Frontal cortex (tissue), 4 donors: ENCODE data around the gene FAM32A. TPM values are rescaled to one million over a fixed set of nuclear protein-coding genes. Genes with fewer than 3 reads are reported as not detected.

Experiments used
- DNase-seq, 2 donors: peaks; one replicate each; pipeline ENCODE4 v3.0.0; 2012; ENCODE audit warnings: low spot score in 2 of 2
- FAIRE-seq: peaks from 2 replicates; lab custom pipeline; 2012; peaks lifted over from hg19 to GRCh38; lab: Jason Lieb, UNC
- total RNA-seq: library from RNA; depleted of rRNA; stranded (reverse); fragments of >200 nt; gene quantifications from one replicate; pipeline ENCODE4 v1.2.3, GENCODE V29; 2014
- donor health status: control.
- donor health status: control.
- donor health status: control.

Gene FAM32A
- total RNA-seq, 1 donor from 2014 or later: 122 TPM

DNA sequence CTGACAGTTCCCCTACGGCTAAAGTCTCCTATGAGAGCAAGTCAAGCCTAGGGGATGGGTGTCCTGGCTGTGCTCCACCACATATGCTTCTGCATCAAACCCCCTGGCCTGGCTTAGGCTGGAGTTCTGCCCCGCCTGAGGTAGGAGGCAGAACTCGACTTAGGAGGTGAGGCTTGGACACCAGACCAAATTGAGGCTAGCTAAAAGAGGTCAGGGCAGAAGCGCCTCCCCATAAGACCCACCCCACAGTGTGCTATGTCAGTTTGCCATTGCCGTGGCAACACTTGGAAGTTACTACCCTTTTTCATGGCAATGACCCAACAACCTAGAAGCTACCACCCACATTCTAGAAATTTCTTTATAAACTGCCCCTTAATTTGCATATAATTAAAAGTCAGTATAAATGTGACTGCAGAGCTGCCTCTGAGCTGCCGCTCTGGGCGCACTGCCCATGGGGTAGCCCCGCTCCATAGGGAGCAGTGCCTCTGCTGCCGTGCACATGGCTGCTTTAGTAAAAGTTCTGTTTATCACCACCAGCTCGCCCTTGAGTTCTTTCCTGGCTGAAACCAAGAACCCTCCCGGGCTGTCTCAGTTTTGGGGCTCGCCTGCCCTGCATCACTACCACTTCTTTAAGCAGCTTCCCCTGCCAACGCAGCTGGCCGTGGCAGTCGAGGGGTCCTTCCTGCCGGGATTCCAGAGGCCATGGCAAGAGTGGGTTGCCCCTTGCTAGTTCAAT, 32.7 kb downstream of the FAM32A start:
- FAIRE-seq (no peak), DNase-seq (no peak)

DNA sequence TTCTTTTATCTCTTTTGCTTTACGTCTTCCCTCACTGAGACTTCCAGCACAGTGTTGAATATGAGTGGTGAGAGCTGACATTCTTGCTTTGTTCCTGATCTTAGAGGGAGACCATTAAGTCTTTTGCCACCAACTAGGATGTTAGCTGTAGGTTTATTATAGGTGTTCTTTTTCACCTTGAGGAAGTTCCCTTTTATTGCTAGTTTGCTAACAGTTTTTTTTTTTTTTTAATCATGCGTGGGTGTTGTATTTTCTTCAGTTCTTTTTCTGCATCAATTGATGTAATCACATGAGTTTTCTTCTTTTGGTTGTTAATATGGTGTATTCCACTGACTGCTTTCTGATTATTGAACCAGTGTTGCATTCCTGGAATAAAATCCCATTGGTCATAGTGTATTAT, 33.6 kb downstream of the FAM32A start:
- DNase-seq (no peak), FAIRE-seq (no peak)

GRCh38 chr19:16222806-16223205, 37.6 kb downstream of the FAM32A start:
- FAIRE-seq: no peak

GRCh38 chr19:16223746-16224145, 38.5 kb downstream of the FAM32A start:
- DNase-seq: no peak
- FAIRE-seq: no peak

More at GRCh38 chr19:16222806-16223205, 37.6 kb downstream of the FAM32A start:
- DNase-seq: no peak

DNA sequence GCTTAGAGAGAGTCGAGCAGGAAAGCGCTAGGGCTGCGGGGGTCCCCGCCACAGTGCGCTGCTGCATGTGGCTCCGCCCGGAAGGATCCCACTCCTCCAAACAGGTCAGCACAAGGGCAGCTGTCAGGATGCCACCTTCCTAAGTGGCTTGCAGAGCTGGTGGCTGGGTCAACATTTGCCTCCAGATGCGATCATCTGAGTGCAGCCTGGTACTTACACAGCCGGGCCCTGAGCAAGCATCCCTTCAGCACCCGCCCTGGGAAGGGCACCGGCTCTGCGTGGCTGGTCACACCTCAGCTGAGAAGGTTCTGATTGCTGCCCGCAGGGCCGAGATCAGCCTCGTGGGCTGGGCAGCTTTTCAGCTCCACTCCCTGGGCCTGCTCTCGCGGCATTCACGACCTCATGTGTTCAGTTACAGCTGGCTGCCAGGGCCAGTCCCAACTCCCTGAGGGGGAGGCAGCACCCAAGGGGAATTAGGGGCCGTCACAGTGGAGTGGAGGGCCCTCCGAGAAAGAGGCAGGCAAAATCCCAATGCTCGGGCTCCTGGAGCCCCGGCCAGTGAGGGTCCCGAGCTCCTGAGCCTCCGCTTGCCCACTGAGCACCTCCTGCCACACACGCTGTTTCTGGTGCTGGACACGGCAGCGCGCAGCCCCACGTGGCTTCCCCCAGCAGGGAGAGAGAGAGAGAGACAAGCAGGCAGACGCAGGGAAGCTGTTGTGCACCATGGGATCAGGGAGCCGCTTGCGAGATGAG, 39.3 kb downstream of the FAM32A start:
- no peak for DNase-seq
- FAIRE-seq: no peak

GRCh38 chr19:16225279-16226183, 40.3 kb downstream of the FAM32A start:
- no peak for FAIRE-seq
- DNase-seq: no peak

DNA sequence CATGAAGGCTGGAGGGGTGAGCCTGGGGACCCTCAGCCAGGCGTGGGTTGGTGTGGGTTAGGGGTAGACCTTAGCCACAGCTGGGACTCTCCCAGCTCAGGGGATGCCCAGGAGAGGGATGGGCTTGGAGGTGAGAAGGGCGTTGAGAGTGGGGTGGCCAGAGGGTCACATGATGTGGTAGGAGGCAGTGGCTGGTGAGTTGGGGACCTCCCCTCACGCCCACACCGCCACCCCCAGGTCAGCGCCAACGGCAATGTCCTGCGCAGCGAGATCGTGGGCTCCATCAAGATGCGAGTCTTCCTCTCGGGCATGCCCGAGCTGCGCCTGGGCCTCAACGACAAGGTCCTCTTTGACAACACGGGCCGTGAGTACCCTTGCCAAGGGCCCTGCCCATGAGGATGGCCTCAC, 41.0 kb downstream of the FAM32A start:
- no peak for FAIRE-seq
- no peak for DNase-seq

DNA sequence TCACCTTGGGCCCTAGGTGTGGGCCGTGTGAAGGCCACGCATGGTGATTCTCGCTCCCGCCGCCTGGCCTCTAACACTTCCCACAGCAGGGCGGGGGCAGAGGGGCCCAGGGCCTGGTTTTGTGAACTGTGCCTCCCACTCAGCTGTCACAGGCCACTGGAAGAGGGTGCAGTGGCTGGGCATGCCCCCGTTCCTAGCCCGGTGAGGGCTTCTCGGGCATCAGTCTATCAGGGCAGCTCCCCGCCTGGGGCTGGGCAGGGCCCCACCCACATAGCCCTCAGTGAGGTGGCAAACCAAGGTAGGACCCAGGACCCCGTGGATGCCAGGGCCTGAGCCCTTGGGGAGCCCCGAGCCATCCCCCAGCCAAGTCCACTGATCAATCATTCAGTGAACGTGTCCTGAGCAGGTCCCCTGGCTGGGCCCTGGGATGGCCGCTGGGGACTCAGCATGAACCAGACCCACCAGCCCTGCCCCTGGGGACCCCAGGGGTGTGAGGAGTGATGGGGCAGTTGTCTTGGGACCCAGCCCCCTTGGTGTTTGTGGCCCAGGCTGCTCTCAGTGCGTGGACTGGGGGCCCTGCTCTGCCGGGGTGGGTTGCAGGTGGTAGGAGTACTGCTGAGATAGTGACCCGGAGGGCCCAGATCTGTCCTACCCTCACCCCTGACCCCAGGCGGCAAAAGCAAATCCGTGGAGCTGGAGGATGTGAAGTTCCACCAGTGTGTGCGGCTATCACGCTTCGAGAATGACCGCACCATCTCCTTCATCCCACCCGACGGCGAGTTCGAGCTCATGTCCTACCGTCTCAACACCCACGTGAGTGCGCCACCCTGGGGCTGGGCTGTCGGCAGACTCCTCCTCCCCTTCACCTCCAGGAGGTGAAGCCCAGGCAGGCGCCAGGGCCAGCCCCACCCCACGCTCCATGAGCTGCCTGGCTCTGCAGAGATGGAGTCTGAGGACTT, 41.9 kb downstream of the FAM32A start:
- DNase-seq (no peak), FAIRE-seq (no peak)

DNA sequence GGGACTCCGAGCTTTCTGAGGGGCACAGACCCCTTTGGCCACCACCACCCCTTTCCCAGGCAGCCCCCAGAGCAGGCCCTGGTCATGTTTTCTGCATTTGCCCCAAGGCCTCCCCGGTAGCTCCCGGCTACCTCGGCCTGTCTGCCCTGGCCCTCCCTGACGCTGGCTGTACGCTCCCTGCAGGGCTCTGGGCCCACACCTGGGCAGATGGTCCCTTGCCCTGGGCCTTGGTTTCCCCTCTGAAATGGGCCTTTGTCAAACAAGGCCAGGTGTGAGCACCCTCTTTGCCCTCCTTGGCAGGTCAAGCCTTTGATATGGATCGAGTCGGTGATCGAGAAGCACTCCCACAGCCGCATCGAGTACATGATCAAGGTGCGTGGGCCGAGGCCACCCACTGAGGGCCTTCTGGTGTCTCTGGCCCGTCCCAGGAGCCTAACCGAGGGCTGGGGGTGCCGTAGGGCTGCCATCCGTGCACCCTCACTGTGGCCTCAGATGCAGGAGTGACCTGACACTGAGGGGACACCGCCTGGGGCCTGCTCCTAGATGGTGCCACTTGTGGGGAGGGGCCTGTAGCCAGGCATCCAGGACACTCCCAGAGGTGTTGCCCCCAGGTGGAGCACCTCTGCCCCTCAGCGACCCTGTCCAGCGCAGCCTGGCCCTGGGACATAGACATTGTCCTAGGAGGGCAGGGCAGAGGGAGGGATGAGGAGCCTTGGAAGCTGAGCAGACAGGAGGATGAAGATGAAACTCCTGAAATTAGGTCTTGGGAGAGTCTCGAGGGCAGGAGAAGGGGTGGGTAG, 42.8 kb downstream of the FAM32A start:
- FAIRE-seq (no peak), DNase-seq (no peak)

DNA sequence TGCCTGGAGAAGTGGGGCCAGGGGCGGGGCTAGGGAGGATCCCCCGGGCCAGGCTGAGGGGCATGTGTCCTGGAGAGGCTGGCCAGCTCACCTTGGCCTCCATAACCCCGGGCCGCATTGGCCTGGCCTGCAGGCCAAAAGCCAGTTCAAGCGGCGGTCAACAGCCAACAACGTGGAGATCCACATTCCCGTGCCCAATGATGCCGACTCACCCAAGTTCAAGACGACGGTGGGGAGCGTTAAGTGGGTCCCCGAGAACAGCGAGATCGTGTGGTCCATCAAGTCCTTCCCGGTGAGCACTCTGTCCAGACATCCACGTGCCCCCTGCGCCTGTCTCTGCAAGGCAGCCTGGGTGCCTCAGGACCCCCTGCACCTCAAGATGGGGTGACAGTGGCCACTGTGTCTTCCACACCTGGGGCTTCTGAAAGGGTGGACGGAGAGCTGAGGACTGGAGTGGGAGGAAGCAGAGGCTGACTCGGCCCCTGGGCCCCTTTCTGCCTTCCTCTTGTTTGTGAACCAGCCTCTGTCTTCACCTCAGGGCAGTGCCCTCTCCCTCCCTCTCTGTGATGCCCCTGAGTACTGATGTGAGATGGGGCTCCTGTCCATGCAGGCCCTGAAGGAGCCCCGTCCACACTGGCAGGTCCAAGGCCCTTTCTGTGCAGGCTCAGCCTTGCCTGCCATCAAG, 43.6 kb downstream of the FAM32A start:
- FAIRE-seq (no peak), DNase-seq (no peak)

DNA sequence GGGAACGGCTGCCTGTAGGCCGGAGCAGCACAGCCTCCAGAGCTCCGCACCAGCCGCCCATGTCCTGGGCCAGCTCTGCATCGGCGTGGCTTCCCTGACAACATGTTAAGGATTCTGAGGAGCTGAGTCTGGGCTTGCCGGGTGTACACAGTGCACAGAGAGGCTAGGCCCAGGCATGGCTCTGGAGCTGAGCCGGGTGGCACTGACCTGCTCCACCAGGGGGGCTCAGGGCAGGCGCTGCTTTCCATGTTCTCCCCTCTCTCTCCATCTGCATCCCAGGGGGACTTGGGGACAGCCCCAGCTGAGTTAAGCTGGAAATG, 44.1 kb downstream of the FAM32A start:
- no peak for DNase-seq
- no peak for FAIRE-seq

- DNase-seq: no peak
- FAIRE-seq: no peak
These were observed 46.9 kb downstream of the FAM32A start for GRCh38 chr19:16232127-16232526.

GRCh38 chr19:16232568-16232967, 47.4 kb downstream of the FAM32A start:
- DNase-seq (no peak), FAIRE-seq (no peak)

- DNase-seq (no peak), FAIRE-seq (no peak)
These were observed 48.0 kb downstream of the FAM32A start for GRCh38 chr19:16233081-16233776.

DNA sequence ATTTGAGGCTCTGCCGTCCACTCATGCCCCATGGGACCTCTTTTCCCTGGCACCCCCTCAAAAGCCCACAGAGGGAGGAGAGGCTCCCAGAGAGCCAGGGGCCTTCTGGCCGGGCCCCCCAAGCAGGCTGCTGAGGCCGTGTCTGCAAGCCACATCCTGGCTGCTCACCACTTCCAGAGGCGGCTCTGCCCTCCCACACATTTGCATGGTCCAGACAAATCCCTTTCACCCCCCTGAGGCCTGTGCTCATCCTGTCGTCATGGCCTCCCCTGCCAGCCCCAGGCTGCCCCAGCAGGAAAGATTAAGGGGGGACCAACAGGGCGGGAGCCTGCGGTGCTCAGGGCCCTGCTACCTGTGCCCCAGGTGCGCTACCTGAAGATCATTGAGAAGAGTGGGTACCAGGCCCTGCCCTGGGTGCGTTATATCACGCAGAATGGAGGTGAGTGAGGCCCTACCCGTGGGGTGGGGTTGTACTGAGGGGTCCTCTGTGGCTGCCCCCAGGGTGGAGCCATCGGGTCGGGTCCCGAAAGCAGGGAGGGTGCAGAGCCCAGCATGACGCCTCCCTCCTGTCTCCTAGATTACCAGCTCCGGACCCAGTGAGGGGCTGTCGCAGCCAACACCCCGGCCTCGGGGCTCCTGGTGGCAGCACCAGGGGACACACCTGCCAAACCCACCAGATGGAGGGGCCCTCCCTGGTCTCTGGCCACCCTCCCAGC, 48.8 kb downstream of the FAM32A start:
- FAIRE-seq (no peak), DNase-seq (no peak)

- DNase-seq (no peak), FAIRE-seq (no peak)
These were observed 49.6 kb downstream of the FAM32A start for GRCh38 chr19:16234552-16235445.
